GM12891 (cell line): ENCODE measurements around the gene FAM170B.

ENCODE experiments used
- POLR2A ChIP-seq: IDR thresholded peaks from 2 replicates; pipeline ENCODE4 v1.6.1; 2011; ENCODE audit warnings: low read depth, low read length, control low read depth
- POLR2AphosphoS5 ChIP-seq: IDR thresholded peaks from 2 replicates; pipeline ENCODE4 v1.6.1; 2011; ENCODE audit warnings: low read depth, low read length, control low read depth
- SPI1 ChIP-seq: IDR thresholded peaks from 2 replicates; pipeline ENCODE4 v1.6.1; 2011; ENCODE audit warnings: low read depth, low read length, control low read depth
- TAF1 ChIP-seq: IDR thresholded peaks from 2 replicates; pipeline ENCODE4 v1.6.1; 2011; ENCODE audit warnings: low read depth, low read length, control low read depth

DNA sequence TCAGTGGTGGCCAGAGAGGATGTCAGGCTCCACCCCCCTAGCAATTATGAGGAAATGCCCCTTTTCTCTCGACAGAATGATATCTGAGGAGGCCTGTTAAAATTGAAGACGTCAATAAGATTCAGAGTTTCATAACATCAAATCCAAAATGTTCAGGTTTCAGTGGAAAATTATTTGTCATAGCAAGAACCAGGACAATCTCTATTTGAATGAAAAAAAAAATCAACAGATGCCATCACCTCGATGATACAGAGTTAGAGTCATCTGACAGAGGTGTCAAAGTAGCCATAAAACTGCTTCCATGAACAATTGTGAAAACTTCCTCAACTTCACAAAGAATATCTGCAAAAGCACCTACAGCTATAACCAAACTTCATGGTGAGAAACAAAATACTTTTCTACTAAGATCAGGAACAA, 46.6 kb upstream of the FAM170B start:
- no peak for TF ChIP-seq TAF1
- TF ChIP-seq POLR2AphosphoS5, result no peak
- TF ChIP-seq POLR2A, result no peak
- peak; percentile 32; the same call in 1 of the 2 replicates for TF ChIP-seq SPI1
